Measurements from ENCODE around the gene OR8A1. TPM values are rescaled to one million over a fixed set of nuclear protein-coding genes. Genes with fewer than 3 reads are reported as not detected.

The OR8A1 gene
- total RNA-seq, 4 donors from 2014 or later = not detected

DNA sequence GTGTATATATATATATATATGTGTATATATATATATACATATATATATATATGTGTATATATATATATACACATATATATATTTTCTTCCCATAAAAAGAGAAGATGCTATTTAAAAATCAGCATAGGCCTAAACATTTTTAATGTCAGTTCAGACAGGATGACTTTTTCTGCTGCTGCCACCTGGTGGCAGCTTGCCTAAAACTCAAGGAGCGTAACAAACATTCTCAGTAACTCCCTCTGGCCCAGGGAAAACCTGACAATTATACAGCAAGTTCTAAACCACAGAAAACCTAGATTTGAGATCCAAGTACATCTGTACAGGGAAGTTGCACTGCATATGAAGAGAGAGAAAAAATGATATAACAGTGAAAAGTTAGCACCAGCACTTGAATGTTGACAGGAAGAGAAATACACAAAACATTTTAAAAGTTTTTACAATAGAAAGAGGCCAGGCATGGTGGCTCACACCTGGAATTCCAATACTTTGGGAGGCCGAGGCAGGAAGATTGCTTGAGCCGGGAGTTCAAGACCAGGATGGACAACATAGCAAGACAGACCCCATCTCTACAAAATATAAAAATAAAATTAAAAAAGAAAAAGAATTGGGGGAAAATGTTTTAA, 16.6 kb downstream of the OR8A1 start:
- Histone ChIP-seq H3K27me3 (peaks cover 22% of the 10 kb centered on the region), H3K4me1 (no peaks in the 10 kb centered on the region), H3K36me3 (no peaks in the 10 kb centered on the region), H3K9me3 (no peaks in the 10 kb centered on the region), H3K27ac (no peak overlapping the region), H3K4me3 (no peak overlapping the region)
- ATAC-seq = no peak
- 21 to 41% methylated on average over 3 of the region's 3 CpGs for WGBS, 2 donors (ENCODE audit: low coverage in 1 of 2)
- TF ChIP-seq, protein P1, sequence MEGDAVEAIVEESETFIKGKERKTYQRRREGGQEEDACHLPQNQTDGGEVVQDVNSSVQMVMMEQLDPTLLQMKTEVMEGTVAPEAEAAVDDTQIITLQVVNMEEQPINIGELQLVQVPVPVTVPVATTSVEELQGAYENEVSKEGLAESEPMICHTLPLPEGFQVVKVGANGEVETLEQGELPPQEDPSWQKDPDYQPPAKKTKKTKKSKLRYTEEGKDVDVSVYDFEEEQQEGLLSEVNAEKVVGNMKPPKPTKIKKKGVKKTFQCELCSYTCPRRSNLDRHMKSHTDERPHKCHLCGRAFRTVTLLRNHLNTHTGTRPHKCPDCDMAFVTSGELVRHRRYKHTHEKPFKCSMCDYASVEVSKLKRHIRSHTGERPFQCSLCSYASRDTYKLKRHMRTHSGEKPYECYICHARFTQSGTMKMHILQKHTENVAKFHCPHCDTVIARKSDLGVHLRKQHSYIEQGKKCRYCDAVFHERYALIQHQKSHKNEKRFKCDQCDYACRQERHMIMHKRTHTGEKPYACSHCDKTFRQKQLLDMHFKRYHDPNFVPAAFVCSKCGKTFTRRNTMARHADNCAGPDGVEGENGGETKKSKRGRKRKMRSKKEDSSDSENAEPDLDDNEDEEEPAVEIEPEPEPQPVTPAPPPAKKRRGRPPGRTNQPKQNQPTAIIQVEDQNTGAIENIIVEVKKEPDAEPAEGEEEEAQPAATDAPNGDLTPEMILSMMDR (IDR thresholded peaks at IDR 0.05) = peak in 3 of 4 experiments; percentile 28 to 59 (median 53)
- TF ChIP-seq POLR2A (IDR thresholded peaks at IDR 0.05) = no peak

DNA sequence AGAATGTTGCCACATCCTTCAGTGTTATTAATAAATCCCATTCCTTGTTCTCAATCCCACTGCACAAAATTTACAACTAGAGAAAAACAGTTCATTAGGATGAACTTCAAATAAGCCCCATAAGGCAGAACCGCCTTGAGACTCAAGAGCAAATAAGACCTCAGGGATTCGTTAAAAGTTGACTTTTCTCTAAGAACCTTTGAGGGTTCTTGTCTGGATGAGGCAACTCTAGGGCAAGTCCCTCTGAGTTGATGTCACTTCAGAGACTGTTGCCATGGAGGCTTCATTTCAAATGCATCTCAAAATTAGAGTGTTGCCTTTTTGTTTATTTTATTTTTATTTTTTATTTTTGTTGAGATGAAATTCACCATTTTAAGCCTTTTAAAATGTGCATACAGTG, 21.6 kb downstream of the OR8A1 start:
- no peak for ATAC-seq
- H3K4me1 ChIP-seq = no peaks in the 10 kb centered on the region
- no peak overlapping the region for H3K4me3 ChIP-seq
- peaks cover 49% of the 10 kb centered on the region for H3K27me3 ChIP-seq
- TF ChIP-seq, protein P1 (IDR thresholded peaks at IDR 0.05) = no peak
- TF ChIP-seq POLR2A (IDR thresholded peaks at IDR 0.05) (no peak), EP300 (IDR thresholded peaks at IDR 0.05) (no peak), POLR2AphosphoS5 (IDR thresholded peaks at IDR 0.05) (no peak)
- 76 to 100% methylated on average over 2 of the region's 2 CpGs for WGBS, 2 donors (ENCODE audit: low coverage in 1 of 2)
- H3K27ac ChIP-seq = no peak overlapping the region
- no peaks in the 10 kb centered on the region for H3K9me3 ChIP-seq
- no peaks in the 10 kb centered on the region for H3K36me3 ChIP-seq

DNA sequence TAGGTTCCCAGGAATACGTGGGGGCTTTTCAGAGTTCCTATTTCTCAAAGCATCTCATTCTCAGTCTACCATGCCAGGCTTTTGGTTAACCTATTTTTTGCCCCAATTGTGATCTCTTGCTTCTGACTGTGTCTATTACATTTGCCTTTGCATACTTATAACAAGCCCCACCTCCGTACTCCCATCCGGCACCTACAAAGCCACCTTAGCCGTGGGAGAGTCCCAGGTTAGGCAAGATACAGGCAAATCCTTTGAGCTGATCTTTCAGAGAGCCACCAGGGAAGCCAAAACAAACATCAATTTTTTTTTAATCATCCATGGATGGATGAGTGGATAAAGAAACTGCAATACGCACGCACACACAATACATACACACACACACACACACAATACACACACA, 22.8 kb downstream of the OR8A1 start:
- TF ChIP-seq EP300 (IDR thresholded peaks at IDR 0.05) (no peak), POLR2AphosphoS5 (IDR thresholded peaks at IDR 0.05) (no peak), POLR2A (IDR thresholded peaks at IDR 0.05) (no peak)
- TF ChIP-seq, protein P1 (IDR thresholded peaks at IDR 0.05) = no peak
- no peak overlapping the region for H3K27ac ChIP-seq
- 87 to 92% methylated on average over 4 to 6 of the region's 6 CpGs for WGBS, 2 donors (ENCODE audit: low coverage in 1 of 2)
- no peak for ATAC-seq
- no peak overlapping the region for H3K4me3 ChIP-seq
- no peaks in the 10 kb centered on the region for H3K4me1 ChIP-seq
- no peaks in the 10 kb centered on the region for H3K36me3 ChIP-seq
- H3K9me3 ChIP-seq = no peaks in the 10 kb centered on the region
- H3K27me3 ChIP-seq = peaks cover 44% of the 10 kb centered on the region

DNA sequence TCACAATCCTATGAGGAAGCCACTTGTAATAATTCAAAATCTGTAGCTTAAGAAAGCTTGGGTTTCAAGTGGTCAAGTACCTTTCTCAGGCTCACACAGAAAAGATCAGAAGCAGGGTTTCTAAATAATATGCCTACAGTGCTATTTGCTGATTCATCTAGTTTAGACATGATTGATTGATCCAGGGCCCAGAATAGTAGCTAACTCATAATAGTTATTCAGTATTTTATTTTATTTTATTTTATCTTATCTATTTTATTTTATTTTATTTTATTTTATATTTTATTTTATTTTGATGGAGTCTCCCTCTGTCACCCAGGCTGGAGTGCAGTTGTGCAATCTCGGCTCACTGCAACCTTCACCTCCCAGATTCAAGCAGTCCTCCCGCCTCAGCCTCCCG, 25.5 kb downstream of the OR8A1 start:
- ATAC-seq = no peak
- no peak overlapping the region for H3K27ac ChIP-seq
- H3K27me3 ChIP-seq = peaks cover 36% of the 10 kb centered on the region
- H3K9me3 ChIP-seq = no peaks in the 10 kb centered on the region
- H3K36me3 ChIP-seq = no peaks in the 10 kb centered on the region
- H3K4me1 ChIP-seq = no peaks in the 10 kb centered on the region
- WGBS, 2 donors (ENCODE audit: low coverage in 1 of 2) = 80% methylated on average over 1 of the region's 3 CpGs; no CpG with 5 or more reads in 1 of the 2 donors
- TF ChIP-seq, protein P1 (IDR thresholded peaks at IDR 0.05) = no peak
- TF ChIP-seq POLR2A (IDR thresholded peaks at IDR 0.05) (no peak), POLR2AphosphoS5 (IDR thresholded peaks at IDR 0.05) (no peak), EP300 (IDR thresholded peaks at IDR 0.05) (no peak)
- no peak overlapping the region for H3K4me3 ChIP-seq

DNA sequence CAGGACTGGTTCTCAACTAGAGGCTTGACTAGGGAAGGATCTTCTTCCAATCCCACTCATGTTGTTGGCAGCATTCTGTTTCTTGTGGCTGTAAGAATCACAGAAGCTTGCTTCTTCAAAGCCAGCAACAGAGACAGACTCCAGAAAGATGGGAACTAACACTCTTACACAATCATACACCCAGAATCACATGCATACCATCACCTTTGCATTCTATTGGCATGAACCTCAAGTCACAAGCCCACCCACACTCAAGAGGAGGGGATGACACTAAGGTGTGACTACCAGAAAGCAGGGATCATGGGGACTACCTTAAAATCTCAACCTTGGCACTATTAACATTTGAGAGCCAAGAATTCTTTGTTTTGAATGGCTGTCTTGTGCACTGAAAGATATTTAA, 27.8 kb downstream of the OR8A1 start:
- H3K4me3 ChIP-seq = no peak overlapping the region
- no peaks in the 10 kb centered on the region for H3K36me3 ChIP-seq
- H3K27ac ChIP-seq = no peak overlapping the region
- H3K9me3 ChIP-seq = no peaks in the 10 kb centered on the region
- no peaks in the 10 kb centered on the region for H3K4me1 ChIP-seq
- peaks cover 30% of the 10 kb centered on the region for H3K27me3 ChIP-seq
- TF ChIP-seq POLR2A (IDR thresholded peaks at IDR 0.05) (no peak), EP300 (IDR thresholded peaks at IDR 0.05) (no peak), POLR2AphosphoS5 (IDR thresholded peaks at IDR 0.05) (no peak)
- TF ChIP-seq, protein P1 (IDR thresholded peaks at IDR 0.05) = no peak
- no peak for ATAC-seq
